GM21381 (cell line): ENCODE results near the gene KATNAL1.

Experiments used
- ATAC-seq: cut with Tn5 transposase; IDR thresholded peaks from one replicate; pipeline ENCODE4 v1.9.1; 2021; ENCODE audit warnings: mild to moderate bottlenecking, moderate library complexity; ENCODE audit not compliant: unreplicated experiment

KATNAL1 gene

DNA sequence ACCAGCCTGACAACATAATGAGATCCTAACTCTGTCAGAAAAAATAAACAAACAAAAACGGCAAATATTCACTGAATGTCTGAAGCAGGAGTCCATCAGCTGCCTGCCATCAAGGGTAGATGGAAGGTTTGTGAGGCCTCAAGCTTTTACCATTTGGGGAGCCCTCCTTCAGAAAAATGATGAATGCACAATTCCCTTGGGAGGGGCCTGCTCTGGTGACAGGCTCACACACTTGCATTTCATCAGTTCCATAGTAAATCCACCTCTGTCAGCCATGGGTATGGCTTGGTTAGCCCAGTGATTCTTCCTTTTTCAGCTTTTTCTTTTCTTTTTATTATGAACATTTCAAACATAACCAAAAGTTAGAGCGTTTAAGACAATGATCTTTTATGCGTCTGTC, 26.3 kb upstream of the KATNAL1 start:
- ATAC-seq: no peak

- no peak for ATAC-seq
Observed at GRCh38 chr13:30332456-30333143, 25.2 kb upstream of the KATNAL1 start.

GRCh38 chr13:30331331-30331771, 24.0 kb upstream of the KATNAL1 start:
- no peak for ATAC-seq

- no peak for ATAC-seq
Observed at GRCh38 chr13:30329009-30329585, 21.7 kb upstream of the KATNAL1 start.

GRCh38 chr13:30325668-30326067, 18.3 kb upstream of the KATNAL1 start:
- no peak for ATAC-seq

DNA sequence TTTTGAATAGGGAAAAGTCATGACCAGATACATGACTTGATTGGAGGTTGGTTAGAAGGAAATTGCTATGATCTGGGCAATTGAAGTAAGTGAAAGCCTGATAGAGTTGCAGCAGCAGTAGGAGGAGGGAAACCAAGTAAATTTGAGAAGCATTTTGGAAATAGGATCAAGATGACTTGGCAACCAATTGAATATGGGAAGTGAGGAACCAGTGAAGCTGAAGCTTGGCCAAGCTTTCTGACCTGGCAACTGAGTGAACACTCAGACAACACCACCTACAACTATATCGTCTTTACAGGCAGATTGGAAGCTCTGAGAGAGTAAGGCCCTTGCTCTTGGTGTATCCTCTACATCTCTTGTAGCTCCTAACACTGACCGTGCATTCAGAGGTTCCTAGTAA, 16.2 kb upstream of the KATNAL1 start:
- no peak for ATAC-seq

GRCh38 chr13:30322428-30322827, 15.1 kb upstream of the KATNAL1 start:
- ATAC-seq: no peak

- no peak for ATAC-seq
Observed at GRCh38 chr13:30321256-30321655, 13.9 kb upstream of the KATNAL1 start.

GRCh38 chr13:30319655-30320054, 12.3 kb upstream of the KATNAL1 start:
- ATAC-seq: no peak

GRCh38 chr13:30319130-30319529, 11.8 kb upstream of the KATNAL1 start:
- no peak for ATAC-seq

DNA sequence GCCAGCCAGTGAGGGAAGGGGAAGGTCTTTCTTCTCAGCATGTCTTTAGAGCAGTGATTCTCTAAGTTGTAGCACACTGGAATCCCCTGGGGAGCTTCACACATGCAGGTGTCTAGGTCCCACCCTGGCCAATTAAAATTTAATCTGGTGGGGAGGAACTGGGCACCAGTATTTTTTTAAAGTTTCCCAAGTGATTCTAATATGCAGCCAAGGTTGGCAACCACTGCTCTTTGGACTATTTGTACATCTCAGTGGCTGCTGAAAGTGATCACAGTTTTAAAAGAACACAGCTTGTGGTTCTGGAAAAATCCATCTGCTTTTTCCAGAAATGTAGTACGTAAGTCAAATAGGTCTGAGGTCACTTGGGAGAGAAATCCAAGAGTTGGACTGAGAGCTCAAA, 10.7 kb upstream of the KATNAL1 start:
- ATAC-seq: no peak

- no peak for ATAC-seq
Observed at GRCh38 chr13:30314562-30314961, 7.2 kb upstream of the KATNAL1 start.

DNA sequence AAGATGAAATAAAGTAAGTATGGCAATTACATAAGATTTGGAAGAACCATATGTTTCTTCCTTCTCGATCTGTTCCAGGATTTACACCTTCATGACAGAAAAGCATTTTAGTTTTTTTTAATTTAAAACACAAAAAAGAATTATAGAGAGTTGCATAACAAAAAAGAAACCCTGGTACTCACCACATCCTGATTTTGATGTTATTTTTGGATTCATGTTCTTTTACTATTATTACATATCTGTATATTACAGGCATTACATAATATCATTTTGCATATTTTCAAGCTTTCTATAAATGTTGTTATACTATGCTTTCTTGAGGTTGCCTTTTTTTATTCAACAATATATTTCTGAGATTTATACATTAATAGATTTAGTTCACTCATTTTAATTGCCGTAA, 6.7 kb upstream of the KATNAL1 start:
- no peak for ATAC-seq

GRCh38 chr13:30313311-30313710, 6.0 kb upstream of the KATNAL1 start:
- ATAC-seq: no peak

DNA sequence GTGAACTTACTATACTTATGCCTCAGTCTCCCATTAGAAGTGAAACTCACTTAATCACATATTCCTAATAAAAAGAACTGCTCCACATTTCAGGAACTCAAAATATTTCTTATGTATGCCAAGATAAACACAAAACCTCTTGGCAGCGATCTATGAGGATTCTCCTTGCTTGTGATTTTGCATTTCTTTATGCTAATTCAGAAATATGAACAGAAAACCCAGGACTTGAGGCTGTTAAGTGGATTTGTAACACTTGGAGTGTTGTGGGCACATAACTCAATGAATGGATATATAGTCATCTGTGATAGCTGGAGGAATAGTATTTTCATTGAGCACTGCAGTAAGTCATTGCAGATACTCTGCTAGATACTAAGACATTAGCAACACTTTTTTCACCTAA, 5.6 kb upstream of the KATNAL1 start:
- no peak for ATAC-seq

- no peak for ATAC-seq
Observed at GRCh38 chr13:30308548-30308947, 1.2 kb upstream of the KATNAL1 start.

- ATAC-seq: no peak
Observed at GRCh38 chr13:30307971-30308290, 580 bp upstream of the KATNAL1 start.

DNA sequence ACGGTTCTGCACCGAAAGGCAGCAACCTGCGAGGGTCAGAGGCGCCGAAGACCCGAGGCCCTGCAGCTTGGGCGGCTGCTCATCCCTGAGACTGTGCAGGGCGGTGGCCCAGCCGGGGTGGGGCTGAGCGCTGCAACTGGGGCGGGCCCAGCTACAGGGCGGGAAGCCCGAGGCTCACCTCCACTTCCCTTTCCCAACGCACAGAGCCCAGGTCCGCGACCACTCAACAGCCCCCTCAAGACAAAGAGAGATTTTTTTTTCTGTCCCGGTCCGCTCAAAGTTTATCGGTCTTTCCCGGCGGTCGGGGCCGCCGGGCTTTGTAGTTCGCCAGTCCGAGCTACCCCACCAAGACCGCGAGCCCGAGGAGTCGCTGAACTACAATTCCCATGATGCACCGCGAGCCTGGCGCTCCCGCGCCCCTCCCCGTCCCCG, 573 bp downstream of the KATNAL1 start:
- ATAC-seq: peak; percentile 81

- ATAC-seq: no peak
Observed at GRCh38 chr13:30305456-30305970, 1.8 kb downstream of the KATNAL1 start.

- no peak for ATAC-seq
Observed at GRCh38 chr13:30303269-30303668, 4.1 kb downstream of the KATNAL1 start.

DNA sequence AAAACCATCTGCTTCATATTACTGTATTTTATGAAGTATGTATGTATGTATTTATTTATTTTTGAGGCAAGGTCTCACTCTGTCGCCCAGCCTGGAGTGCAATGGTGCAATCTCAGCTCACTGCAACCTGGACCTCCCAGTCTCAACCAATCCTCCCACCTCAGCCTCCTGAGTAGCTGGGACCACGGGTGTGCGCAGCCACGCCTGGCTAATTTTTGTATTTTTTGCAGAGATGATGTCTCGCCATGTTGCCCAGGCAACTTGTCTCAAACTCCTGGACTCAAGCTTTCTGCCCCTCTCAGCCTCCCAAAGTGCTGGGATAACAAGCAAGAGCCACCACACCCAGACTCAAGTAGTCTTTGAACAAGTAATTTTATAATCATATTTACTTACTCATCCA, 5.5 kb downstream of the KATNAL1 start:
- ATAC-seq: no peak

DNA sequence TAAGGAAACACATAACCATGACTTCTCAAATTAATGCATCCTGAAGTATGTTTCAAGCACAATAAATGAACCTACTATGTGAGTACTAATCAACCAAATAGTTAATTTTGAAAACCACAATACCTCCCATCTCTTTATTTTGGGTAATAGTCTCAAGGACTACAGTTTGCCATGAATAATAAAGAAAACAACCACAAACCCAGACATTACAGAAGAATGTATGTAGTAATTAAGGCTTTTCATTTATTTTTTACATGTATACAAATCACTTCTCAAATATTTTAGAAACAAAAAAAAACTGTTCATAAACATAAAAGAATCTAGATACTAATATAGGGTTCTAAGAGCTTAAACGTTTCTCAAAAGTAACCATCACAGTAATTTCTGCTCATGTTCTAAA, 6.8 kb downstream of the KATNAL1 start:
- ATAC-seq: no peak

GRCh38 chr13:30299786-30300185, 7.6 kb downstream of the KATNAL1 start:
- no peak for ATAC-seq
